GM23338 (cell line): ENCODE results near the gene RNF182. TPM values are rescaled to one million over a fixed set of nuclear protein-coding genes. Genes with fewer than 3 reads are reported as not detected.

ENCODE experiments used
- ATAC-seq: fragments of 200-7000 bp; cut with Tn5 transposase; 3 replicates; pipeline ENCODE4 v1.9.1; 2020
- DNase-seq: peaks from one replicate; pipeline ENCODE4 v3.0.0-alpha.2; 2015; ENCODE audit warnings: low spot score
- H2AFZ ChIP-seq: fragments of 200-600 bp; sonication (generic); 2 replicates; pipeline ENCODE4 v1.8.0; 2016; ENCODE audit warnings: antibody characterized with exemption, mild to moderate bottlenecking, moderate library complexity
- H3F3A ChIP-seq: fragments of 200-600 bp; sonication (generic); replicated peaks from 2 replicates; pipeline ENCODE4 v1.8.0; 2017; ENCODE audit warnings: antibody characterized with exemption, mixed run types, low read depth
- H3K27ac ChIP-seq: fragments of 200-600 bp; sonication (generic); 2 replicates; pipeline ENCODE4 v1.6.1; 2016; ENCODE audit warnings: low read depth
- H3K27me3 ChIP-seq: fragments of 200-600 bp; sonication (generic); 2 replicates; pipeline ENCODE4 v1.8.0; 2016; ENCODE audit warnings: mild to moderate bottlenecking, mixed run types, moderate library complexity; ENCODE audit not compliant: insufficient read depth
- H3K36me3 ChIP-seq: fragments of 200-600 bp; sonication (generic); 2 replicates; pipeline ENCODE4 v1.8.0; 2016; ENCODE audit warnings: mild to moderate bottlenecking; ENCODE audit not compliant: insufficient read depth
- H3K4me1 ChIP-seq: fragments of 200-600 bp; sonication (generic); 2 replicates; pipeline ENCODE4 v1.8.0; 2016; ENCODE audit warnings: mild to moderate bottlenecking, moderate library complexity; ENCODE audit not compliant: insufficient read depth
- H3K4me2 ChIP-seq: fragments of 200-600 bp; sonication (generic); 2 replicates; pipeline ENCODE4 v1.7.1; 2017; ENCODE audit warnings: mixed run types
- H3K4me3 ChIP-seq: fragments of 200-600 bp; sonication (generic); 2 replicates; pipeline ENCODE4 v1.6.1; 2016; ENCODE audit warnings: mixed run types
- H3K79me2 ChIP-seq: fragments of 200-600 bp; sonication (generic); replicated peaks from 2 replicates; pipeline ENCODE4 v1.8.0; 2017; ENCODE audit warnings: mild to moderate bottlenecking; ENCODE audit not compliant: insufficient read depth
- H3K9me2 ChIP-seq: fragments of 200-600 bp; sonication (generic); 2 replicates; pipeline ENCODE4 v1.8.0; 2017; ENCODE audit not compliant: insufficient read depth
- H4K20me1 ChIP-seq: fragments of 200-600 bp; sonication (generic); replicated peaks from 2 replicates; pipeline ENCODE4 v1.8.0; 2017; ENCODE audit warnings: mild to moderate bottlenecking; ENCODE audit not compliant: insufficient read depth
- H3K27ac Mint-ChIP-seq: 2 replicates; pipeline ENCODE4 v1.8.0; 2020; ENCODE audit warnings: inconsistent platforms, mild to moderate bottlenecking, moderate library complexity, mixed read lengths
- H3K27me3 Mint-ChIP-seq: 3 replicates; pipeline ENCODE4 v1.8.0; 2022; ENCODE audit warnings: low read depth, mild to moderate bottlenecking, moderate library complexity, mixed read lengths, inconsistent platforms; ENCODE audit not compliant: insufficient read depth, poor library complexity
- H3K36me3 Mint-ChIP-seq: 3 replicates; pipeline ENCODE4 v1.8.0; 2021; ENCODE audit warnings: low read depth, mild to moderate bottlenecking, inconsistent platforms, moderate library complexity, mixed read lengths
- H3K4me1 Mint-ChIP-seq: 3 replicates; pipeline ENCODE4 v1.8.0; 2020; ENCODE audit warnings: mild to moderate bottlenecking, inconsistent platforms, mixed read lengths
- H3K4me3 Mint-ChIP-seq: 3 replicates; pipeline ENCODE4 v1.8.0; 2021; ENCODE audit warnings: moderate library complexity, mild to moderate bottlenecking, inconsistent platforms, mixed read lengths
- H3K9me3 Mint-ChIP-seq: 3 replicates; pipeline ENCODE4 v1.8.0; 2020; ENCODE audit warnings: moderate library complexity, mild to moderate bottlenecking, inconsistent platforms, mixed read lengths
- CREB1 ChIP-seq: fragments of 250-450 bp; sonication (Bioruptor Pico); IDR thresholded peaks from 2 replicates; pipeline ENCODE4 v1.5.0; 2020; ENCODE audit warnings: low read depth, mild to moderate bottlenecking, moderate library complexity
- EZH2 ChIP-seq: fragments of 200-600 bp; sonication (generic); IDR thresholded peaks from one replicate; pipeline ENCODE4 v1.8.0; 2017; ENCODE audit warnings: antibody characterized with exemption, mild to moderate bottlenecking, low read depth; ENCODE audit not compliant: unreplicated experiment
- JUNB ChIP-seq: IDR thresholded peaks from one replicate; pipeline ENCODE4 v1.6.1; 2016; ENCODE audit warnings: antibody characterized with exemption; ENCODE audit not compliant: unreplicated experiment
- NANOG ChIP-seq: IDR thresholded peaks from 2 replicates; pipeline ENCODE4 v1.6.1; 2016; ENCODE audit warnings: antibody characterized with exemption, borderline replicate concordance
- POLR2AphosphoS5 ChIP-seq: IDR thresholded peaks from 2 replicates; pipeline ENCODE4 v1.6.1; 2016; ENCODE audit warnings: antibody characterized with exemption, low read depth
- STAT1 ChIP-seq: IDR thresholded peaks from one replicate; pipeline ENCODE4 v1.6.1; 2016; ENCODE audit warnings: antibody characterized with exemption; ENCODE audit not compliant: unreplicated experiment
- polyA plus RNA-seq: library from polyadenylated mRNA; unstranded; fragments of >200 nt; fragmentation: Nextera tagmentation; extraction: Ambion mirVana; gene quantifications from 2 replicates; pipeline ENCODE4 v1.2.1, GENCODE V29; 2016
- total RNA-seq: library from RNA; depleted of rRNA; stranded (reverse); fragments of >200 nt; shearing (Covaris generic); gene quantifications from 2 replicates; pipeline ENCODE4 v1.2.3, GENCODE V29; 2014
- TF ChIP-seq, protein P1 (sequence below): IDR thresholded peaks from one replicate; pipeline ENCODE4 v1.6.1; 2018; ENCODE audit warnings: antibody characterized with exemption; ENCODE audit not compliant: unreplicated experiment
- TF ChIP-seq, protein P2 (sequence below): IDR thresholded peaks from 2 replicates; pipeline ENCODE4 v1.6.1; 2016; ENCODE audit warnings: antibody characterized with exemption
- TF ChIP-seq, protein P3 (sequence below), 2 experiments: fragments of 200-600 bp in 1 of 2; sonication (generic) in 1 of 2; conservative IDR thresholded peaks; 2 replicates each; pipeline versions ENCODE4 v1.5.1 to v1.6.1; 2016 to 2017; ENCODE audit warnings: antibody characterized with exemption in 2 of 2, low read depth in 2 of 2, mild to moderate bottlenecking in 2 of 2, moderate library complexity in 1 of 2

RNF182 gene
- total and polyA plus RNA-seq, 2 experiments from 2014 or later, result 3.2 to 9.8 TPM

DNA sequence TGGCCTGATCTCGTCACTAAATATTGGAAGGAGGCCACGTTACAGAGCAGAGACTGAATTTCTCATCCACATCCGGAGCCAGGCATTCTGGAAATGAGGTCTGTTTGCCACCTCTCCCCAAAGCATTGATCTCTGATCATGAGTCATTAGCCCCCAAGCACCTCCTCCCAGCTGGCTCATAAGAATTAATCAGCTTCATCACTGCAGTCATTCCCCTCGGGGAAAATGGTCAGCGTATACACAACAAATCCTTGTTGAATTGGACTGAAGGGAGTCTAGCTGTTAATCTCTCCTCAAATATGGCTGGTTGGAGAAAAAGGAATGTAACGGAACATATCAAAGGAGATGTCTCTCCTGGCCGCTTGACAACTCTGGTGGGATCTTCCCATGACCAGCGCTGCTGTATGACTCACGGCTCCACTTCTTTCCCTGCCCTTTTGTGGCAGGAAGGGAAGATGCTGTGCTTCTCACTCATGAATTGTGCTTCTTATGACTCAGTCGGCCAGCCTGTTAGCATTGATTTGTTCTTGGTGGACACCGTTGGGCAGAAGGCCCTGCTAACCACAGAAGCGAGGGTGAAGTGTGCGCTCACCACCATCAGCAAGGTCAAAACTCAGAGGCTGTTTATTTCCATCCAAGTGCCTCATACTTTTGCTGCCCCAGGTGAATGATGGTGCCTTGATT, 76.7 kb downstream of the RNF182 start:
- no peak overlapping the region for H3K4me2 ChIP-seq
- peak overlapping the region; percentile 52; the same call in 1 of the 2 replicates for H2AFZ ChIP-seq
- H3K4me3 ChIP-seq, result no peak overlapping the region
- DNase-seq (no peak), ATAC-seq (no peak)
- TF ChIP-seq JUNB (no peak), STAT1 (no peak), CREB1 (no peak), EZH2 (no peak), NANOG (no peak), POLR2AphosphoS5 (no peak)
- TF ChIP-seq, protein P1, sequence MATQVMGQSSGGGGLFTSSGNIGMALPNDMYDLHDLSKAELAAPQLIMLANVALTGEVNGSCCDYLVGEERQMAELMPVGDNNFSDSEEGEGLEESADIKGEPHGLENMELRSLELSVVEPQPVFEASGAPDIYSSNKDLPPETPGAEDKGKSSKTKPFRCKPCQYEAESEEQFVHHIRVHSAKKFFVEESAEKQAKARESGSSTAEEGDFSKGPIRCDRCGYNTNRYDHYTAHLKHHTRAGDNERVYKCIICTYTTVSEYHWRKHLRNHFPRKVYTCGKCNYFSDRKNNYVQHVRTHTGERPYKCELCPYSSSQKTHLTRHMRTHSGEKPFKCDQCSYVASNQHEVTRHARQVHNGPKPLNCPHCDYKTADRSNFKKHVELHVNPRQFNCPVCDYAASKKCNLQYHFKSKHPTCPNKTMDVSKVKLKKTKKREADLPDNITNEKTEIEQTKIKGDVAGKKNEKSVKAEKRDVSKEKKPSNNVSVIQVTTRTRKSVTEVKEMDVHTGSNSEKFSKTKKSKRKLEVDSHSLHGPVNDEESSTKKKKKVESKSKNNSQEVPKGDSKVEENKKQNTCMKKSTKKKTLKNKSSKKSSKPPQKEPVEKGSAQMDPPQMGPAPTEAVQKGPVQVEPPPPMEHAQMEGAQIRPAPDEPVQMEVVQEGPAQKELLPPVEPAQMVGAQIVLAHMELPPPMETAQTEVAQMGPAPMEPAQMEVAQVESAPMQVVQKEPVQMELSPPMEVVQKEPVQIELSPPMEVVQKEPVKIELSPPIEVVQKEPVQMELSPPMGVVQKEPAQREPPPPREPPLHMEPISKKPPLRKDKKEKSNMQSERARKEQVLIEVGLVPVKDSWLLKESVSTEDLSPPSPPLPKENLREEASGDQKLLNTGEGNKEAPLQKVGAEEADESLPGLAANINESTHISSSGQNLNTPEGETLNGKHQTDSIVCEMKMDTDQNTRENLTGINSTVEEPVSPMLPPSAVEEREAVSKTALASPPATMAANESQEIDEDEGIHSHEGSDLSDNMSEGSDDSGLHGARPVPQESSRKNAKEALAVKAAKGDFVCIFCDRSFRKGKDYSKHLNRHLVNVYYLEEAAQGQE, result no peak
- TF ChIP-seq, protein P2, sequence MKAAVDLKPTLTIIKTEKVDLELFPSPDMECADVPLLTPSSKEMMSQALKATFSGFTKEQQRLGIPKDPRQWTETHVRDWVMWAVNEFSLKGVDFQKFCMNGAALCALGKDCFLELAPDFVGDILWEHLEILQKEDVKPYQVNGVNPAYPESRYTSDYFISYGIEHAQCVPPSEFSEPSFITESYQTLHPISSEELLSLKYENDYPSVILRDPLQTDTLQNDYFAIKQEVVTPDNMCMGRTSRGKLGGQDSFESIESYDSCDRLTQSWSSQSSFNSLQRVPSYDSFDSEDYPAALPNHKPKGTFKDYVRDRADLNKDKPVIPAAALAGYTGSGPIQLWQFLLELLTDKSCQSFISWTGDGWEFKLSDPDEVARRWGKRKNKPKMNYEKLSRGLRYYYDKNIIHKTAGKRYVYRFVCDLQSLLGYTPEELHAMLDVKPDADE, result no peak
- no peaks in the 10 kb centered on the region for H3K36me3 Mint-ChIP-seq
- peaks cover 20% of the 10 kb centered on the region for H3K4me1 ChIP-seq
- H3K27ac Mint-ChIP-seq, result no peak overlapping the region
- H4K20me1 ChIP-seq, result no peaks in the 10 kb centered on the region
- H3K36me3 ChIP-seq, result no peaks in the 10 kb centered on the region; the same call in 1 of the 2 replicates
- peaks cover 8% of the 10 kb centered on the region; the same call in 2 of the 3 replicates for H3K9me3 Mint-ChIP-seq
- no peaks in the 10 kb centered on the region for H3F3A ChIP-seq
- H3K9me2 ChIP-seq, result no peaks in the 10 kb centered on the region
- peaks cover 15% of the 10 kb centered on the region for H3K4me1 Mint-ChIP-seq
- H3K27me3 ChIP-seq, result no peaks in the 10 kb centered on the region
- H3K4me3 Mint-ChIP-seq, result no peak overlapping the region
- no peaks in the 10 kb centered on the region for H3K79me2 ChIP-seq
- H3K27ac ChIP-seq, result no peak overlapping the region
- H3K27me3 Mint-ChIP-seq, result no peaks in the 10 kb centered on the region

DNA sequence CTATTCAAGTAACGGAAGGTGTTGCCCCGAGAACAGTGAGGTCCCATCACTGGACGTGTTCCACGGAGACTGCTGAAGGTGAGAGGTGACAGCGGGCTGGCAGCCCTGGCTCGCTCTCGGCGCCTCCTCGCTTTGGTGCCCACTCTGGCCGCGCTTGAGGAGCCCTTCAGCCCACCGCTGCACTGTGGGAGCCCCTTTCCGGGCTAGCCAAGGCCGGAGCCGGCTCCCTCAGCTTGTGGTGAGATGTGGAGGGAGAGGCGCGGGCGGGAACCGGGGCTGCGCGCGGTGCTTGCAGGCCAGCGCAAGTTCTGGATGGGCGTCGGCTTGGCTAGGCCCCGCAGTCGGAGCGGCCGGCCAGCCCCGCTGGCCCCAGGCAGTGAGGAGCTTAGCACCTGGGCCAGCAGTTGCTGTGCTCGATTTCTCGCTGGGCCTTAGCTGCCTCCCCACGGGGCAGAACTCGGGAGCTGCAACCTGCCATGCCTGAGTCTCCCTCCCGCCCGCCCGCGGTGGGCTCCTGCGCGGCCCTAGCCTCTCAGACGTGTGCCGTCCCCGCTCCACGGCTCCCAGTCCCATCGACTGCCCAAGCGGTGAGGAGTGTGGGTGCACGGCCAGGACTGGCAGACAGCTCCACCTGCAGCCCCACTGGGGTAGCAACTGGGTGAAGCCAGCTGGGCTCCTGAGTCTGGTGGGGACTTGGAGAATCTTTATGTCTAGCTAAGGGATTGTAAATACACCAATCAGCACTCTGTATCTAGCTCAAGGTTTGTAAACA, 77.6 kb downstream of the RNF182 start:
- Histone ChIP-seq H3K4me3 (no peak overlapping the region), H3K4me1 (peaks cover 20% of the 10 kb centered on the region), H4K20me1 (no peaks in the 10 kb centered on the region), H2AFZ (no peak overlapping the region), H3F3A (no peaks in the 10 kb centered on the region), H3K27ac (no peak overlapping the region), H3K27me3 (no peaks in the 10 kb centered on the region), H3K9me2 (no peaks in the 10 kb centered on the region), H3K79me2 (no peaks in the 10 kb centered on the region), H3K4me2 (no peak overlapping the region), H3K36me3 (no peaks in the 10 kb centered on the region; the same call in 1 of the 2 replicates)
- no peak overlapping the region for H3K4me3 Mint-ChIP-seq
- peak; percentile 84 for ATAC-seq
- peaks cover 8% of the 10 kb centered on the region; the same call in 2 of the 3 replicates for H3K9me3 Mint-ChIP-seq
- TF ChIP-seq, protein P3, sequence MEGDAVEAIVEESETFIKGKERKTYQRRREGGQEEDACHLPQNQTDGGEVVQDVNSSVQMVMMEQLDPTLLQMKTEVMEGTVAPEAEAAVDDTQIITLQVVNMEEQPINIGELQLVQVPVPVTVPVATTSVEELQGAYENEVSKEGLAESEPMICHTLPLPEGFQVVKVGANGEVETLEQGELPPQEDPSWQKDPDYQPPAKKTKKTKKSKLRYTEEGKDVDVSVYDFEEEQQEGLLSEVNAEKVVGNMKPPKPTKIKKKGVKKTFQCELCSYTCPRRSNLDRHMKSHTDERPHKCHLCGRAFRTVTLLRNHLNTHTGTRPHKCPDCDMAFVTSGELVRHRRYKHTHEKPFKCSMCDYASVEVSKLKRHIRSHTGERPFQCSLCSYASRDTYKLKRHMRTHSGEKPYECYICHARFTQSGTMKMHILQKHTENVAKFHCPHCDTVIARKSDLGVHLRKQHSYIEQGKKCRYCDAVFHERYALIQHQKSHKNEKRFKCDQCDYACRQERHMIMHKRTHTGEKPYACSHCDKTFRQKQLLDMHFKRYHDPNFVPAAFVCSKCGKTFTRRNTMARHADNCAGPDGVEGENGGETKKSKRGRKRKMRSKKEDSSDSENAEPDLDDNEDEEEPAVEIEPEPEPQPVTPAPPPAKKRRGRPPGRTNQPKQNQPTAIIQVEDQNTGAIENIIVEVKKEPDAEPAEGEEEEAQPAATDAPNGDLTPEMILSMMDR (conservative IDR thresholded peaks at IDR 0.05; ENCODE audit: low read depth in 2 of 2), result peak; percentile 34 to 65
- no peak for TF ChIP-seq STAT1
- peaks cover 2% of the 10 kb centered on the region for H3K27me3 Mint-ChIP-seq
- H3K36me3 Mint-ChIP-seq, result no peaks in the 10 kb centered on the region
- H3K27ac Mint-ChIP-seq, result no peak overlapping the region
- H3K4me1 Mint-ChIP-seq, result peaks cover 15% of the 10 kb centered on the region
- peak; percentile 51 for DNase-seq
